Activated T-cell treated with anti-CD3 and anti-CD28 coated beads, Interleukin-2, amount 50 U/mL, for 4 hours (primary cell): ENCODE data around the gene TCAIM. TPM values are rescaled to one million over a fixed set of nuclear protein-coding genes. Genes with fewer than 3 reads are reported as not detected.

Experiments
- ATAC-seq, 2 donors: fragments of 200-7000 bp; cut with Tn5 transposase; one replicate each; pipeline ENCODE4 v1.10.0; 2021
- DNase-seq: peaks from one replicate; pipeline ENCODE4 v3.0.0-alpha.2; 2020
- H3K27me3 Mint-ChIP-seq: one replicate; pipeline ENCODE4 v1.8.0; 2021; ENCODE audit warnings: low read depth, mixed read lengths
- H3K36me3 Mint-ChIP-seq: one replicate; pipeline ENCODE4 v1.8.0; 2022; ENCODE audit warnings: mixed read lengths; ENCODE audit not compliant: insufficient read depth
- H3K4me1 Mint-ChIP-seq: one replicate; pipeline ENCODE4 v1.8.0; 2021; ENCODE audit warnings: low read depth, mixed read lengths
- H3K4me3 Mint-ChIP-seq: one replicate; pipeline ENCODE4 v1.8.0; 2021; ENCODE audit warnings: mild to moderate bottlenecking, moderate library complexity, mixed read lengths
- H3K9me3 Mint-ChIP-seq: one replicate; pipeline ENCODE4 v1.8.0; 2021; ENCODE audit warnings: mixed read lengths
- total RNA-seq, 3 donors: library from RNA; stranded (reverse); gene quantifications; one replicate each; pipeline ENCODE4 v1.2.1, GENCODE V29; 2021

Gene TCAIM
- total RNA-seq, 3 donors from 2014 or later, result 8.2 to 9.0 (median 8.6) TPM

DNA sequence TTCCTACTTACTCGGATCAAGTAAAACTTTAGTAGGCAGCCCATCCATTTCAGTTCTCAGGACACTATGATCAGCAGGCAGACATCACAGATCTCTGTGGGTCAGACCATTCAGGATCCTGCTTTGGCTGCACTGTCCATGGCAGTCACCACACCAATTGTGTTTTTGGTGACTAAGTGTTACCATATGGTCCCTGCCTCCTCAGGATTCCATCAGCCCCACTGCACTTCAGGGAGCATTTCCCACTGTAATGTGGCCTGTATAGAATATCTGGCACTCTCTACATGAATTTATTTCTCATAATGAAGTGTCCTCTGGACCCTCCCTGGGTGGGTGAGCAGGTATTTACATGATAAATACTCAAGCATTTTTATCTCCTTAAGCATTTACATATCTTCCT lies 97.6 kb downstream of the TCAIM start:
- Mint-ChIP-seq H3K4me1 (peaks cover 24% of the 10 kb centered on the region), H3K27me3 (no peaks in the 10 kb centered on the region), H3K36me3 (no peaks in the 10 kb centered on the region), H3K4me3 (no peak overlapping the region), H3K9me3 (no peaks in the 10 kb centered on the region)
- DNase-seq (no peak), ATAC-seq (no peak)

GRCh38 chr3:44437800-44438199 lies 99.2 kb downstream of the TCAIM start:
- Mint-ChIP-seq H3K4me3 (no peak overlapping the region), H3K9me3 (no peaks in the 10 kb centered on the region), H3K27me3 (no peaks in the 10 kb centered on the region), H3K36me3 (peaks cover 2% of the 10 kb centered on the region), H3K4me1 (peaks cover 37% of the 10 kb centered on the region)
- DNase-seq (no peak), ATAC-seq (no peak)

DNA sequence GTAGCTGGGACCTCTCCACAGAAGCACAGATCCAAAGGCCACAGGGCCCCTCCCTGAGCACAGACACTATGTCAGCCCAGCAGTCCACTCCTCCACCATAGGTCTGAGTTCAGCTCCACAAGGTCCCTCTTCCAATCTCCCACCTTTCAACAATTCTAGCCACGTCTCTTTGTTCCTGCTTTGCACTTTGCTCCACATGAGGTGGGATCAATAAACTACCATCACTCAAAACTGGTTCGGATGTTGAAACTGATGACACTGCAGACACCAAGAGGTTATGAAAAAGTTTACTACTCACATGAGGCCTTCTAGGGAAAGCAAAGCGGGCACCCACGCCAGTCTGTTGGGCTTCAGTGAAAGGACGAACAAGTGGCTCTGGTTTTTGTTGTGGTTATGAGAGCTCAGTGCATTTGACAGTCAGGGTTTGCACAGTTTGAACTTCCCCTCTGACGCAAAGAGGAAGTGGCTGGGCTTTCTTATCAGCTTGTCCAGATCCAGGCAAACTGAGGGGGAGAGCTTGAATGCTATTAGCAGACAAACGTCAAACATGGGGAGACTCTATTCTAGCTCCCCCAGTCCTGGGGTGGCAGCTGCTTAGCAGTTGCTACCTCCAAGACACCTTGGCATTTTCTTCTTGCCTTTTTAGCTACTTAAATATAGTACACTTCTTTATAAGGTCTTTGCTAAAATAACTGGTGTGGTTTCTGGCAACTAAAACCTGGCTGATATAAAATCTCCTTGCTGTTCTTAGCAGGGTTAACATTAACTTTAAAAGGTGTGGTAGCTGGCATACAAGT lies 101.1 kb downstream of the TCAIM start:
- H3K36me3 Mint-ChIP-seq, result peaks cover 8% of the 10 kb centered on the region
- peaks cover 39% of the 10 kb centered on the region for H3K4me1 Mint-ChIP-seq
- H3K4me3 Mint-ChIP-seq, result peak overlapping the region; percentile 68
- ATAC-seq (peak; percentile 97 to 98), DNase-seq (peak; percentile 21)
- no peaks in the 10 kb centered on the region for H3K9me3 Mint-ChIP-seq
- H3K27me3 Mint-ChIP-seq, result no peaks in the 10 kb centered on the region

- Mint-ChIP-seq H3K9me3 (peaks cover 2% of the 10 kb centered on the region), H3K36me3 (peaks cover 30% of the 10 kb centered on the region), H3K4me3 (no peak overlapping the region), H3K4me1 (peaks cover 39% of the 10 kb centered on the region), H3K27me3 (no peaks in the 10 kb centered on the region)
- DNase-seq, result no peak
- ATAC-seq, result no peak
Measured at GRCh38 chr3:44442596-44443309, 104.2 kb downstream of the TCAIM start.

- no peaks in the 10 kb centered on the region for H3K27me3 Mint-ChIP-seq
- peaks cover 32% of the 10 kb centered on the region for H3K4me1 Mint-ChIP-seq
Measured at GRCh38 chr3:44444437-44444836, 105.9 kb downstream of the TCAIM start.

DNA sequence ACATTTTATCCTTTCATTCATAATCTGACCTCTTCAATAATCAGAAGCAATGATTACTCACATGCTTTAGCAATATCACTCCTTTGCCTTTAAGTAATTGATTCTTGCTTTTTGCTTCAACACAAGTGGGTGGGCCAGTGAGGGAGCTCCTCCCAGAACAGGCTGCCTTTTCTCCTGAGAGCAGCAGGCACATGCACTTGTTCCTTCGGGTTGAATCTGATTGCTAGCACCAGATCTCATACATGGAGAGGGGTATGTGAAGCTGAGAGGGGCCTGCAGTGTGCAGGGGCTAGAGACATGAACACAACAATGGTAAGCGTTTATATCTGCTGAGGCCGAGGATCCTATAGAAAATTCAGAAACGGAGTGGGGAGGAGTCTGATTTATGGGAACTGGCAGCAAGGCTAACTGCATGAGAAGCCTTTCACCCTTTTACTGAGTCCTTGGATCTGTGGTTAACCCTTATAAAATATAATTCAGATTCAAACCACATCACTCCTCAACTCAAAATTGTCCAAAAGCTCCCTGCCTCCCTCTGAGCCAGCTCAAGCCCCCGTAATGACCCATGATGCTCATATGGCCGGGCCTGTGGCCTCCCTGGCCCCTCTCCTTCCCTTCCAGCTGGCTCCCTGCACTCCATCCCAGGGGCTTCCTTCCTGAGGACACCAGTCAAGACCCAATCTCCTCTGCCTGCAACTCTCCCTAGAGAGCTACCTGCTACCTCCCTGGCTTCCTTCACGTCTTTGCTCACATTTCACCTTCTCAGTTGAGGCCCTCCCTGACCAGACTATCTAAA lies 106.5 kb downstream of the TCAIM start:
- H3K4me3 Mint-ChIP-seq, result no peak overlapping the region
- DNase-seq (no peak), ATAC-seq (no peak)
- no peaks in the 10 kb centered on the region for H3K27me3 Mint-ChIP-seq
- peaks cover 51% of the 10 kb centered on the region for H3K36me3 Mint-ChIP-seq
- H3K9me3 Mint-ChIP-seq, result peaks cover 17% of the 10 kb centered on the region
- peaks cover 25% of the 10 kb centered on the region for H3K4me1 Mint-ChIP-seq

More at GRCh38 chr3:44444437-44444836, 105.9 kb downstream of the TCAIM start:
- Mint-ChIP-seq H3K36me3 (peaks cover 47% of the 10 kb centered on the region), H3K9me3 (peaks cover 17% of the 10 kb centered on the region), H3K4me3 (no peak overlapping the region)
- no peak for ATAC-seq
- no peak for DNase-seq

GRCh38 chr3:44445786-44446185 lies 107.2 kb downstream of the TCAIM start:
- ATAC-seq (no peak), DNase-seq (no peak)
- peaks cover 58% of the 10 kb centered on the region for H3K36me3 Mint-ChIP-seq
- no peaks in the 10 kb centered on the region for H3K27me3 Mint-ChIP-seq
- H3K4me3 Mint-ChIP-seq, result no peak overlapping the region
- H3K9me3 Mint-ChIP-seq, result peaks cover 17% of the 10 kb centered on the region
- H3K4me1 Mint-ChIP-seq, result peaks cover 18% of the 10 kb centered on the region

DNA sequence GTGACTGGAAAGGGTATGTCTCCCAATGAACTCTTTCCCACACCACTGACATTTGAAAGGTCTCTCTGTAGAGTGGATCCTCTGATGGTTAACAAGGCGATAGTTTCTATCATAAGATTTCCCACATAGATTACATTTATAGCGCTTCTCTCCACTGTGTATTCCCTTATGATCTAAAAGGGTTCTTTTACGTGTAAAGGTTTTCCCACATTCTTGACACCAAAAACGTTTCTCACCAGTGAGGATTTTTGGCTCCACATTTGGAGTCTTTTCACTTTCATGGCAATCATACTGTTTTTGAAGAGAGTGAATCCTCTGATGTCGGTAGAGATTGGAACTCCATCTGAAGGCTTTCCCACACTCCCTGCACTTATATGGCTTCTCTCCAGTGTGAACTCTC lies 108.4 kb downstream of the TCAIM start:
- peaks cover 17% of the 10 kb centered on the region for H3K9me3 Mint-ChIP-seq
- peaks cover 9% of the 10 kb centered on the region for H3K4me1 Mint-ChIP-seq
- DNase-seq, result no peak
- H3K4me3 Mint-ChIP-seq, result no peak overlapping the region
- peaks cover 60% of the 10 kb centered on the region for H3K36me3 Mint-ChIP-seq
- ATAC-seq, result no peak
- H3K27me3 Mint-ChIP-seq, result no peaks in the 10 kb centered on the region

DNA sequence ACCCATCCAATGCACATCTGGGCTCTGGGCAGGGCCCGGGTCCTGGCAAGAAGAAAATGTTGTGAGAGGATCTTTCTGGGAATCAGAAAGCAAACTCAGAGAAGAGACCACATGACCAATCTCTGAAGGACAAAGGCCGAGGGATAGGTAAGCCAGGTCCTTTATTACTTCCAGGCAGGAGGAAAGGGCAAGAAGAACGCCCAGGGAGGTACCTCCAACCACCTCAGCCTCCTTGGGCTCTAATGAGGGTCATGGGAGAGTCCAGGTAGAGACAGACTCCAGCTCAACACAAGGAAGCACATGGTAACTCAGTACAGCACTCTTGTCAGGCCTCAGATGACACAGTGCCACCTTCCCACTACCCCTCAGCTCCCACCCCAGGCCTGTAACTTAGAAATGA lies 112.9 kb downstream of the TCAIM start:
- no peaks in the 10 kb centered on the region for H3K4me1 Mint-ChIP-seq
- H3K36me3 Mint-ChIP-seq, result peaks cover 62% of the 10 kb centered on the region
- H3K4me3 Mint-ChIP-seq, result no peak overlapping the region
- H3K27me3 Mint-ChIP-seq, result no peaks in the 10 kb centered on the region
- ATAC-seq (no peak), DNase-seq (no peak)
- peaks cover 17% of the 10 kb centered on the region for H3K9me3 Mint-ChIP-seq

DNA sequence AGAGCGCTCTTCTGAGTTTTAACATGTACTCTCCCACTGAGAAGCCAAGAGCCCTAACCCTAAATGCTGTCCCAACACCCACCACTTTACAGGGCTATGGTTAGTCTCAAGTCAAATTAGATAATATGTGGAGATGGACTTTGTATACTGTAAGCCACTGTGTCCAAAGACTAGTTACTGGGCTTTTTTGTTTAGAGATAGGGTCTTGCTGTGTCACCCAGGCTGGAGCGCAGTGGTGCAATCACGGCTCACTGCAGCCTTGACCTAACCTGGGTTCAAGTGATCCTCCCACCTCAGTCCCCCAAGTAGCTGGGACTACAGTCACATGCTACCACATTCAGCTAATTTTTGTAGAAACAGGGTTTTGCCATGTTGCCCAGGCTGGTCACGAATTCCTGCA lies 115.7 kb downstream of the TCAIM start:
- DNase-seq (no peak), ATAC-seq (no peak)
- no peaks in the 10 kb centered on the region for H3K4me1 Mint-ChIP-seq
- H3K27me3 Mint-ChIP-seq, result no peaks in the 10 kb centered on the region
- H3K9me3 Mint-ChIP-seq, result peaks cover under 1% of the 10 kb centered on the region
- peaks cover 52% of the 10 kb centered on the region for H3K36me3 Mint-ChIP-seq
- H3K4me3 Mint-ChIP-seq, result no peak overlapping the region

GRCh38 chr3:44455318-44455717 lies 116.8 kb downstream of the TCAIM start:
- Mint-ChIP-seq H3K27me3 (no peaks in the 10 kb centered on the region), H3K4me3 (no peak overlapping the region), H3K36me3 (peaks cover 51% of the 10 kb centered on the region), H3K9me3 (peaks cover 11% of the 10 kb centered on the region), H3K4me1 (peaks cover 3% of the 10 kb centered on the region)
- ATAC-seq, result no peak
- DNase-seq, result no peak

Other genes starting within 250 kb of the TCAIM start
- not detected for gene TOPAZ1, start 96.9 kb upstream of the TCAIM start, total RNA-seq
- 1 to 10 TPM; 7.5 to 9.4 (median 8.7) TPM for gene ZNF445, start 138.9 kb downstream of the TCAIM start, total RNA-seq
- 1 to 10 TPM; 2.0 to 2.3 (median 2.0) TPM for gene ZKSCAN7, start 216.4 kb downstream of the TCAIM start, total RNA-seq
- gene ZNF660, start 246.2 kb downstream of the TCAIM start, total RNA-seq, result under 1 TPM; 0.52 to 0.71 (median 0.66) TPM